Measurements from ENCODE around the gene COL26A1. TPM values are rescaled to one million over a fixed set of nuclear protein-coding genes. Genes with fewer than 3 reads are reported as not detected.
A peak's percentile ranks its signal among the peaks of the same experiment; 100 is the strongest.

Gene COL26A1
- total and polyA plus RNA-seq, 2 of the 4 experiments (the other 2 are of a cell fraction) = not detected

DNA sequence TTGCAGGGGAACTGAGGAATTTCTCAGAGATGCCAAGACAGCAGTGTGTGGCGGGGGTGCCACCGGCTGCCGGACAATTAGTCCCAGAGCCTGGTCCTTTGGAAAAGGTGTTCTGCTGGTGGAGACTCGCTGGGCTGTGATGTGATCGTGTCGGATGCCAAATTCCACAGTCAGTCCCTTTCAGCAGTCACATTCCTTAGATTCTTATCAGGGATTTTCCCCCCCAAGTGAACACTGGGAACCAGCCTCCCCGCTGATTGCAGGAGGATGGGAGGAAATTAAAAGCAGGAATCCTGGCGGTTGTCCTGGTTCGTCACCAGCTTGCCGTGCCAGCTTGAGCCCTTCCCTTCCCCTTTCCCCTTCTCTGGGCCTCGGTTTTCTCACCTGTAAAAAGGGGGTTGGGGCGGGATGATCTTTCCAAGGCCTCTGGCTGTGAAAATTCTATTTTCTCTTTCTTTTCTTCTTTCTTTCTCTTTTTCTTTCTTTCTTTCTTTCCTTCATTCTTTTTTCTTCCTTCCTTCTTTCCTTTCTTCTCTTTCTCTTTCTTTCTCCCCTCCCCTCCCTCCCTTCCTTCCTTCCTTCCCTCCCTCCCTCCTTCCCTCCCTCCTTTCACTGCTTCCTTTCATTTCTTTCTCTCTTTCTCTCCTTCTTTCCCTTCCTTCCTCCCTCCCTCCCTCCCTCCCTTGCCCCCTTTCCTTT is 39.6 kb downstream of the COL26A1 start:
- Histone ChIP-seq H3K9me1 (ENCODE audit: insufficient read depth, low read length) (0 out of 2 replicates have a peak, but pooled peaks cover 5% of the 10 kb centered on the region), H2AK5ac (ENCODE audit: low read depth, low read length) (no peak overlapping the region), H3K18ac (ENCODE audit: low read depth, low read length) (no peak overlapping the region), H4K5ac (ENCODE audit: low read depth, low read length) (no peak overlapping the region), H2BK20ac (ENCODE audit: low read depth, low read length) (no peak overlapping the region), H3K9ac (ENCODE audit: low read depth, low read length) (no peak overlapping the region), H3K4me3 (ENCODE audit: insufficient read depth, low read depth, low read length) (no peak overlapping the region), H3K36me3 (ENCODE audit: control insufficient read depth, insufficient read depth, low read length) (no peaks in the 10 kb centered on the region), H3K4me1 (ENCODE audit: control insufficient read depth, insufficient read depth, low read length) (peaks cover 2% of the 10 kb centered on the region; the same call in 1 of the 2 replicates), H2BK120ac (ENCODE audit: low read depth, low read length) (no peak overlapping the region), H3K9me3 (ENCODE audit: control insufficient read depth, insufficient read depth, low read length) (peaks cover 3% of the 10 kb centered on the region; the same call in 1 of the 2 replicates), H3K27ac (ENCODE audit: insufficient read depth, low read length) (no peak overlapping the region), H2BK15ac (ENCODE audit: low read depth, low read length) (no peak overlapping the region), H2AFZ (replicated peaks; ENCODE audit: low read length, poor library complexity) (peak overlapping the region; percentile 16), H2AK9ac (replicated peaks; ENCODE audit: low read depth, low read length, poor library complexity) (no peak overlapping the region), H3K27me3 (ENCODE audit: control insufficient read depth, insufficient read depth, low read length) (peaks cover 52% of the 10 kb centered on the region), H4K8ac (ENCODE audit: low read depth in 2 of 2, low read length in 2 of 2) (no peak overlapping the region), H4K91ac (ENCODE audit: insufficient read depth, low read depth, low read length) (no peak overlapping the region), H3K23ac (ENCODE audit: low read depth, low read length) (no peak overlapping the region), H3K56ac (ENCODE audit: extremely low read depth, insufficient read depth, low read length) (no peak overlapping the region), H3K4me2 (ENCODE audit: low read depth, low read length) (peak overlapping the region; percentile 36; the same call in 1 of the 2 replicates), H2BK5ac (ENCODE audit: low read depth, low read length, poor library complexity, severe bottlenecking) (no peak overlapping the region), H3K4ac (ENCODE audit: low read depth, low read length) (no peak overlapping the region), H4K20me1 (ENCODE audit: insufficient read depth, low read length) (no peaks in the 10 kb centered on the region), H3K79me1 (ENCODE audit: low read depth in 1 of 2, low read length in 2 of 2) (no peaks in the 10 kb centered on the region), H3K14ac (replicated peaks; ENCODE audit: low read depth, low read length) (no peak overlapping the region)
- no TSS peak for BruUV-seq (replicated peaks)
- WGBS, 2 experiments (ENCODE audit: extremely low coverage in 2 of 2, insufficient read length in 1 of 2) = 26% methylated on average over 5 of the region's 12 CpGs; no CpG with 5 or more reads in 1 of the 2 experiments
- intact Hi-C loops (cut with micrococcal nuclease) (no loop called here), dilution Hi-C loops (cut with HindIII; ENCODE audit: low sequenced_read_pairs, unreplicated experiment) (no loop called here), in situ Hi-C loops (cut with MboI; ENCODE audit: low sequenced_read_pairs) (no loop called here)
- ChIA-PET POLR2A (ENCODE audit: unreplicated experiment) (no interaction called here), CTCF (no interaction called here)
- ATAC-seq (ENCODE audit: low read depth) (peak; percentile 69), DNase-seq (peak; percentile 17)
- TF ChIP-seq RCOR1 (IDR thresholded peaks at IDR 0.05; ENCODE audit: insufficient replicate concordance, low read length) (no peak), MXI1 (IDR thresholded peaks at IDR 0.05; ENCODE audit: borderline replicate concordance, low read depth, low read length) (no peak), USF2 (IDR thresholded peaks at IDR 0.05; ENCODE audit: low read depth, low read length) (no peak), FOS (IDR thresholded peaks at IDR 0.05; ENCODE audit: low read depth, low read length) (no peak), SMC3 (IDR thresholded peaks at IDR 0.05; ENCODE audit: low read depth, low read length) (no peak), POLR2A (IDR thresholded peaks at IDR 0.05; ENCODE audit: low read depth, low read length) (no peak), CHD1 (IDR thresholded peaks at IDR 0.05; ENCODE audit: low read depth, low read length) (no peak), RAD21 (IDR thresholded peaks at IDR 0.05; ENCODE audit: low read length) (no peak), RFX5 (IDR thresholded peaks at IDR 0.05; ENCODE audit: low read depth, low read length) (no peak), MAZ (IDR thresholded peaks at IDR 0.05; ENCODE audit: borderline replicate concordance, low read depth, low read length) (no peak), NFE2L2 (IDR thresholded peaks at IDR 0.05; ENCODE audit: low read depth, low read length) (no peak), CEBPB (IDR thresholded peaks at IDR 0.05; ENCODE audit: low read depth, low read length) (no peak)
- TF ChIP-seq, protein P1, sequence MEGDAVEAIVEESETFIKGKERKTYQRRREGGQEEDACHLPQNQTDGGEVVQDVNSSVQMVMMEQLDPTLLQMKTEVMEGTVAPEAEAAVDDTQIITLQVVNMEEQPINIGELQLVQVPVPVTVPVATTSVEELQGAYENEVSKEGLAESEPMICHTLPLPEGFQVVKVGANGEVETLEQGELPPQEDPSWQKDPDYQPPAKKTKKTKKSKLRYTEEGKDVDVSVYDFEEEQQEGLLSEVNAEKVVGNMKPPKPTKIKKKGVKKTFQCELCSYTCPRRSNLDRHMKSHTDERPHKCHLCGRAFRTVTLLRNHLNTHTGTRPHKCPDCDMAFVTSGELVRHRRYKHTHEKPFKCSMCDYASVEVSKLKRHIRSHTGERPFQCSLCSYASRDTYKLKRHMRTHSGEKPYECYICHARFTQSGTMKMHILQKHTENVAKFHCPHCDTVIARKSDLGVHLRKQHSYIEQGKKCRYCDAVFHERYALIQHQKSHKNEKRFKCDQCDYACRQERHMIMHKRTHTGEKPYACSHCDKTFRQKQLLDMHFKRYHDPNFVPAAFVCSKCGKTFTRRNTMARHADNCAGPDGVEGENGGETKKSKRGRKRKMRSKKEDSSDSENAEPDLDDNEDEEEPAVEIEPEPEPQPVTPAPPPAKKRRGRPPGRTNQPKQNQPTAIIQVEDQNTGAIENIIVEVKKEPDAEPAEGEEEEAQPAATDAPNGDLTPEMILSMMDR (conservative IDR thresholded peaks at IDR 0.05; ENCODE audit: low read depth, low read length) = no peak
